A549 treated with dexamethasone at 1 μM for 4 hours (cell line): ENCODE data around the gene KDM4B. TPM values are rescaled to one million over a fixed set of nuclear protein-coding genes. Genes with fewer than 3 reads are reported as not detected.

ENCODE experiments used
- total RNA-seq: library from RNA; stranded (reverse); fragments of 200-300 nt; extraction: Qiagen RNA extraction; gene quantifications from 5 replicates; pipeline ENCODE4 v1.2.3, GENCODE V29; 2022

KDM4B gene
- 6.1 to 11.3 TPM (median 10.2 TPM) in 5 replicates for total RNA-seq

GRCh38 chr19:4968462-4969291 lies at the start of gene KDM4B:
Gene KDM4B, plus strand, starts transcription at chr19:4969113. Its CDS starts 63,778 bp downstream, at chr19:5032891.

Other genes with a start within 250 kb of the KDM4B start
- 49.3 to 65.6 TPM (median 63.7 TPM) in 5 replicates for gene DPP9, start 245.3 kb upstream of the KDM4B start, total RNA-seq
- 5.7 to 7.2 TPM (median 7.1 TPM) in 5 replicates for gene FEM1A, start 177.4 kb upstream of the KDM4B start, total RNA-seq
- 7.5 to 11.3 TPM (median 10.6 TPM) in 5 replicates for gene TICAM1, start 137.4 kb upstream of the KDM4B start, total RNA-seq
- 143 to 188 TPM (median 167 TPM) in 5 replicates for gene PLIN3, start 101.4 kb upstream of the KDM4B start, total RNA-seq
- not detected in 5 replicates for gene ARRDC5, start 66.2 kb upstream of the KDM4B start, total RNA-seq
- gene UHRF1, start 59.6 kb upstream of the KDM4B start, total RNA-seq: 38.8 to 56.8 TPM (median 54.5 TPM) in 5 replicates